CD4-positive, alpha-beta T cell treated with Interleukin-15 for 1 hour (primary cell): ENCODE measurements around the gene VNN1.
A peak's percentile ranks its signal among the peaks of the same experiment; 100 is the strongest.
"Not testable (repeated sequence)": the region's sequence is repeated elsewhere in the genome, so short reads cannot be mapped to it uniquely, and the experiment has no call there.

Experiments
- DNase-seq: peaks from one replicate; pipeline ENCODE4 v3.0.0-alpha.2; 2020

Gene VNN1

GRCh38 chr6:132719736-132720448 lies 6.0 kb upstream of the VNN1 start:
- DNase-seq: no peak

- DNase-seq: no peak
These were observed 2.2 kb upstream of the VNN1 start for GRCh38 chr6:132715881-132716637.

DNA sequence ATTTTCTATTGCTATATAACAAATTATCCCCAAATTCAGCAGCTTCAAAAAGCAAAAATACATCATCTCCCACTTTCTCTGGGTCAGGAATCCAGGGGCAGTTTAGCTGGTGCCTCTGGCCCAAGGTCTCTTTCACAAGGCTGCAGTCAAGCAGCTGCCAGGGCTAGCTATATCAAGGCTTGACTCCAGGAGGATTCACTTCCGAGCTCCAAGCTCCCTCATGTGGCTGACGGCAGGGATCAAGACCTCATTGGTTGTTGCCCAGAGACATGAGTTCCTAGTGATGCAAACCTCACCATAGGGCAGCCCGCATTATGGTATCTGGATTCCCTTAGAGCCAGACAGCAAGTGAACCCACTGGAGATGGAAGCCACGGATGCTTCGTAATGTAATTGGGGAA lies 1.3 kb upstream of the VNN1 start:
- no peak for DNase-seq

DNA sequence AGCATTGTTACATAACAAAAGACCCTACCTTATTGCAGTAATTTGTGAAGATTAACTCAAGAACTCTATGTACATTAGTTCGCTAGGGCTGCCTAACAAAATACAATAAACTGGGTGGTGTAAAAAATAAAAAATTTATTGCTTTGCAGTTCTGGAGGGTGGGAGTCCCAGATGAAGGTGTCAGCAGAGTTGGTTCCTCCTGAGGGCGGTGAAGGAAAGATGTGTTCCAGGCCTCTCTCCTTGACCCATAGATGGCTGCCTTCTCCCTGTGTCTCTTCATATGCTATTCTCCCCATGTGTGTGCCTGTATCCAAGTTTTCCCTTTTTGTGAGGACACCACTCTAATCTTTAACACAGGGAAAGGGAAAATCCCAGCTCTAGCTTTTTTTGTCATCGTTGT lies 305 bp upstream of the VNN1 start:
- DNase-seq: no peak

- no peak for DNase-seq
These were observed 1.5 kb downstream of the VNN1 start for GRCh38 chr6:132712366-132712765.

GRCh38 chr6:132708771-132709170 lies 5.1 kb downstream of the VNN1 start:
- no peak for DNase-seq

GRCh38 chr6:132708002-132708401 lies 5.9 kb downstream of the VNN1 start:
- DNase-seq: no peak

DNA sequence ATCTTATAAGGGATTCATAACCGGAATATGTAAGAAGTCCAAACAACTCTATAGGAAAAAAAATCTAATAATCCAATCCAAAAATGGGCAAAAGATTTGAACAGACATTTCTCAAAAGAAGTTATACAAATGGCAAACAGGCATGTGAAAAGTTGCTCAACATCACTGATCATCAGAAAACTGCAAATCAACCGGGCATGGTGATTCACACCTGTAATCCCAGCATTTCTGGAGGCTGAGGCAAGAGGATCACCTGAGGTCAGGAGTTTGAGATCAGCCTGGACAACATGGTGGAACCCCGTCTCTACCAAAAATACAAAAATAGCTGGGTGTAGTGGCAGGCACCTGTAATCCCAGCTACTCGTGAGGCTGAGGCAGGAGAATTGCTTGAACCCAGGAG lies 7.1 kb downstream of the VNN1 start:
- not testable (repeated sequence) for DNase-seq

DNA sequence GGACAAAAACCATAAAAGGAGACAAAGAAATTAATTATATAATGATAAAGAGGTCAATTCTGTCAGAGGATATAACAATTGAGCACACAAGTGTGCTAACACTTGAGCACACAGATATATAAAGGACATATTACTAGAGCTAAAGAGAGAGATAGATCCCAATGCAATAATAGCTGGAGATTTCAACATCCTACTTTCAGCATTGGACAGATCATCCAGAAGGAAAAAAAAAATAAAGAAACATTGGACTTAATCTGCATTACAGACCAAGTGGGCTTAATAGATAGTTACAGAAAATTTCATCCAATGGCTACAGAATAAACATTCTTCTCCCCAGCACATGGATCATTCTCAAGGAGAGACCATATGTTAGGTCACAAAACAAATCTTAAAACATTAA lies 9.9 kb downstream of the VNN1 start:
- DNase-seq: no peak

GRCh38 chr6:132698608-132699007 lies 15.2 kb downstream of the VNN1 start:
- no peak for DNase-seq

GRCh38 chr6:132695773-132696172 lies 18.1 kb downstream of the VNN1 start:
- no peak for DNase-seq

- no peak for DNase-seq
These were observed 20.4 kb downstream of the VNN1 start for GRCh38 chr6:132693478-132693877.

DNA sequence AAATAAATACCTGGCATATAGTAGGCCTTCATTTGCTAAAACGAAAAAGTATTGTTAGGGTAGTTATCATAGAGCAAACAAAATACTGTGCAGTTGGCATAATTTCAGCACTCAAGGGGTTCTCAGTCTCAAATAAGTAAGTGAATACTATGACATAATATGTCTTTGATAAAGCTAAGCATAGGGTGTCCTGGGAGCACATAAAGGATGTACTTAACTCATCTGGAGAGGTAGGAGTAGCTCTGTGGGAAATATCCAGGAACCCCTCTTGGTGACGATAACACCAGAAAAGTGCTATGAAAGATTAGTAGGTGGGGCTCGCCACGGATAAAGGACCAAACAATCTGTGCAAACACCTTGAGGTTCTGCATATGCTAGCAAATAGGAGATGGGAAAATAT lies 23.2 kb downstream of the VNN1 start:
- DNase-seq: no peak

DNA sequence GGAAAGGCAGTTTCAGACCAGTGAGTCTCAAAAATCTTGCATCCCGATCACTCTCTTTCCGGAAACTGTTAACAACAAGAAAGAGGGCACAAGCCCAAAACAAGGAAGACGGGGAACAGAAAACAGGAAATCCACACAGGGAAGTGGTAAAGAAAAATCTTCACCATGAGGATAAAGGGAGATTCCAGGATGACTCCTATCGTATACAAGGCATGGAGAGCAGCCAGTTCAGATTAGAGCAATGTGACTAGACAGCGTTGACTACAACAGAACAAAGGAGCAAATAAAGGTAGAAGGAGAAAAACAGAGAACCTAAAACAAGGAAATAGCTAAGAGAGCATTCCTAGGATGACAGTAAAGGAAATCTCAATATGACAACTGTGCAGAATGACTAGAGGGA lies 26.5 kb downstream of the VNN1 start:
- DNase-seq: no peak

DNA sequence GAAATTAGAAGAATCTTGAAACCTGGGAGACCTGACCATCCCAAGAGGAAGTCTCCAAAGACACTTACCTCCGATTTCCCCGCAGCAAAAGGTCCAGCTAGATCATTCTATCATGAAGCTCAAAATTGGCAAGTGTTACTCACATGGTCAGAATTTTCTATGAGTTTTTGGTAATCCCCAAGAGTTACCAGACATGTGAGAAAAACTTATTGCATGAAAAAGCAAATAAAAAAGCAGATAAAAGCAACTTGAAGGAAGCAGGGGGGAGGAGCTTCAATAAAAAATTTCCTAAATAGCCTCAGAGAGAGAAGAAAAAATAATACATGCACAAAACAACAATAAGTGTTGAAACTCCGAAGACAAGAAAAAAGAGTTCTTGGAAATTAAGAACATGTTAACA lies 27.3 kb downstream of the VNN1 start:
- no peak for DNase-seq

DNA sequence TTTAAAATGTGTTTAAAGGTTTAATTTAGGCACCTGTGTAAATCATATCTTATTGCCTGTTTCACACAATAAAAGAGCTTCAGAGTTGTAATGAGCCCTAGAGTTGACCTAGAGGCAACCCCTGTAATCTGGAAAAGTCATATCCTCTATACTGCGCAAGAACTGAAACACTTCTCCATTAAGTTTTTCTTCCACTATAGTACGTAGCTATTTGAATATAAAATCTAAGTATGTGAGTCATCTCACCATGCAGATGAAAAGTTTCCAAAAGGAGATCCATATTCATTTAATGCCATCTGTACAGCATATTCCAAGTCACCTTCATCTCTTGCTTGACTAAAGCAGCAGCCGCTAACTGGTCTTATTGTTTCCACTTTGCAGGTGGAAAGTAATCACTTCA lies 28.8 kb downstream of the VNN1 start:
- DNase-seq: no peak

- no peak for DNase-seq
These were observed 29.6 kb downstream of the VNN1 start for GRCh38 chr6:132684272-132684671.

- DNase-seq: no peak
These were observed 30.3 kb downstream of the VNN1 start for GRCh38 chr6:132683543-132683942.

GRCh38 chr6:132679094-132679493 lies 34.8 kb downstream of the VNN1 start:
- not testable (repeated sequence) for DNase-seq

DNA sequence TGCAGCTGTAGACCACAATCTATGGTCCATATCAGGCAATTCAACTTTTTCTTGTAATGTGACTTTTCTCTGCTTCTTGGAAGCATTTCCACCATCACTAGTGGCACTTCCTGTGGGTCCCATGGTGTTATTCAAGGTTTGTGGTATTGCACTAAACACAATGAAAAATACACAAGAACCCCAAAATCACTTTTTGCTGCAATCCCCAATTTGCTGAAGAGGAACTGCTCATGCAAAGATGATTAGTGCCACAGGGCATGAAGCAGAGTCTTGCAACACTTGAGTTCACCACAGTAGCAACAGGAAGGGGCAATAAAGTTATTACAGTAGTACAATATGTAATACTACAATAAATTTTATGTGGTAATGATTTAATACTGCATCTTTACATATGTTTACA lies 38.1 kb downstream of the VNN1 start:
- peak; percentile 20 for DNase-seq

DNA sequence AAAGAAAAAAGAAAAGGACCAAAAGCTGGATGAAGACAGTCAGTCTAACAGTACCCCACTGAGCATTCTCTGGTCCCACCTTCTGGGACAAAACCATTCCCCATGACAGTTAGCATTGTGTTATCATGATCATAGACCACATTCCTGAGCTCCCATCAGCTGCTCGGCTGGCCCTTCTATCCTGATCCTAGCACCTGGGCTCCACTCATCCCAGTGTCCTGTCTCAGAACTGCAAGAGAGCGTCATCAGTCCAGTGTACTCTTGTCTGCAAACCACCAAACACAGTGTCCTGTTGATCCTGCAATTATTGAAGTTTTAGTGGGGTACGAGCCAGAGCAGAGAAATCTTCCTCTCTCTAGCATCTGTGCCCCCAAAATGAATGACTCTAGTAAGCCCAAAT lies 38.9 kb downstream of the VNN1 start:
- no peak for DNase-seq

DNA sequence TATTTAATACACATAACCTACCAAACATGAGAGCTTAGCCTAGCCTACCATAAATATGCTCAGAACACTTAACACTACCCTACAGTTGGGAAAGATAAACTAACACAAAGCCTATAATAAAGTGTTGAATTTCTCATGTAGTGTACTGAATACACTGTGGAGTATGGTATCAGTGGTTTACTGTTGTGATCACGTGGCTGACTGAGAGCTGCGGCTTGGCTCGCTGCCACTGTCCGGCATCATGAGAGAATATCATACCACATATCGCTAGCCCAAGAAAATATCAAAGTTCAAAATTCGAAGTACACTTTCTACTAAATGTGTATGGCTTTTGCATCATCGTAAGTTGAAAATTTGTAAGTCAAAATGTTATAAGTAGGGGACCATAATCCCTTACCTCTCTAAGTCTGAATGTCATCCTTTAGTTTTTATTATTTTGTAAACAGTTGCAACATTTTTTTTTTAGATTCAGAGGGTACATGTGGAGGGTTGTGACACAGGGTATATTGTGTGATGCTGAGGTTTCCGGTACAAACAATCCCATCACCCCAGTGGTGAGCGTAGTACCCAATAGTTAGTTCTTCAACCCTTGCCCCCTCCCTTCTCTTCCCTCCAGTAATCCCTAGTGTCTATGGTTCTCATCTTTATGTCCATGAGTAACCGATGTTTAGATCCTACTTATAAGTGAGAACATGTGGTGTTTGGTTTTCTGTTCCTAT lies 40.3 kb downstream of the VNN1 start:
- no peak for DNase-seq

DNA sequence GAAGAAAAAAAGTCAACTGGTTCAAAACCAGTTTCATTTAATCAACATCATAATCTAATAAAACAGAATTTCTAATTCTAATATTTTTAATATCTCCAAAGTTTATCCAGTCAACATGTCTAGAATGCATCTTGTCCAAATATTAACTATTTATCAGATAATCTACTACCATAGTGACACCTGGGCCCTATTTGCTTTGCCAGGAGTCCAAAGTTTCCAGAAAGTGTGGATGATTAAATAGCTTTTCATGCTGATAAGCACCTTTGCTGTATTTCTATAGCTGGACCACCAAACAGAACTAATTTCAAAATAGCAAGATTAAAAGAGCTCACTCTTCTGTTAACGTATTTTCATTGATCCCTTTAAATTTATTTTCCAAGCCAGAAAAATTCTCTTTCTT lies 42.6 kb downstream of the VNN1 start:
- no peak for DNase-seq

DNA sequence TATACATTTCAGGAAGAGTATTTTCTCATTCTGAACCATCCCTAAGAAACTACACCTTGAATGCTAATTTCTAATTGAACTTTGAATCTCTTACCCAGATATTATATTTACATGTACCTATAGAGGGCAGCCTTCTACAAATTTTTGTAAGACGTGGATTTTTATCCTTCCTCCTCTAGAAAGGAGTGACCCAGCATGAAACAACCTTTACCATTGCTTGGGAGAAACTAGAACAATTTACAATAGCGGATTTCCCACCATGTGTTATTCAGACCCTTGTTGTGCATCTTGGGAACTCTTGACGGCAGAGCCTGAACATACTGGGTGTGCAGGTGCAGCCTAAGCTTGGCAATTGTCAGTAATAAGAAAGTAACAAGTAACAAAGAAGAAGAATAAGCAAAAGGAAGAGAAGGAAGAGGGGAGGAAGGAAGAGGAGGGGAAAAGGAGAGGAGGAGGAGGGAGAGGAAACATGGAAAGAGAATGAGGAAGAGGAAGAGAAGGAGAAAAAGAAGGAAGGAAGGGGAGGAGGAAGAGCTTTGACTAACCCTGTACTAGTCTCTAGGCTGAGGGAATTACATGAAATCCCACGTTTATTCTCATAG lies 44.1 kb downstream of the VNN1 start:
- DNase-seq: no peak
